HEK293 (cell line): ENCODE results near the gene KEL.
"Not testable (repeated sequence)": the region's sequence is repeated elsewhere in the genome, so short reads cannot be mapped to it uniquely, and the experiment has no call there.

Experiments used
- HOXC10 ChIP-seq: sonication (generic); formaldehyde crosslinking; IDR thresholded peaks from 2 replicates; pipeline ENCODE4 v1.8.1; 2023; ENCODE audit warnings: mild to moderate bottlenecking, missing genetic modification reagents
- MYNN ChIP-seq: fragments of 450-650 bp; formaldehyde crosslinking; IDR thresholded peaks from 2 replicates; pipeline ENCODE4 v1.5.1; 2016; ENCODE audit warnings: missing biosample characterization, missing genetic modification characterization, borderline replicate concordance
- SALL2 ChIP-seq: fragments of 450-650 bp; formaldehyde crosslinking; IDR thresholded peaks from 2 replicates; pipeline ENCODE4 v1.5.0; 2017; ENCODE audit warnings: missing biosample characterization, mild to moderate bottlenecking, missing genetic modification characterization, borderline replicate concordance
- ZNF274 ChIP-seq, 2 experiments: fragments of 200-500 bp in 1 of 2; fragments of 450-650 bp in 1 of 2; sonication (Bioruptor generic) in 1 of 2; formaldehyde crosslinking in 1 of 2; IDR thresholded peaks; 2 replicates each; pipeline versions ENCODE4 v1.5.1 to v1.6.1; 2014 to 2016; ENCODE audit warnings: borderline replicate concordance in 1 of 2, inconsistent platforms in 1 of 2, low read length in 1 of 2, missing biosample characterization in 1 of 2, missing genetic modification characterization in 1 of 2
- ZNF416 ChIP-seq: fragments of 450-650 bp; formaldehyde crosslinking; IDR thresholded peaks from 2 replicates; pipeline ENCODE4 v1.5.1; 2016; ENCODE audit warnings: missing biosample characterization, missing genetic modification characterization
- ZNF76 ChIP-seq: fragments of 450-650 bp; formaldehyde crosslinking; IDR thresholded peaks from 2 replicates; pipeline ENCODE4; 2016; ENCODE audit warnings: low read depth, missing biosample characterization, missing genetic modification characterization, borderline replicate concordance
- TF ChIP-seq, protein P1 (sequence below): fragments of 450-650 bp; formaldehyde crosslinking; optimal IDR thresholded peaks from 2 replicates; pipeline ENCODE3; 2016; ENCODE audit warnings: missing biosample characterization, mild to moderate bottlenecking, missing genetic modification characterization
- TF ChIP-seq, protein P2 (sequence below): sonication (generic); formaldehyde crosslinking; IDR thresholded peaks from 2 replicates; pipeline ENCODE4 v1.8.1; 2022; ENCODE audit warnings: mild to moderate bottlenecking, moderate library complexity, missing genetic modification reagents
- TF ChIP-seq, protein P3 (sequence below): fragments of 450-650 bp; formaldehyde crosslinking; IDR thresholded peaks from 2 replicates; pipeline ENCODE4 v1.5.1; 2016; ENCODE audit warnings: missing biosample characterization, missing genetic modification characterization
- TF ChIP-seq, protein P4 (sequence below): fragments of 450-650 bp; formaldehyde crosslinking; IDR thresholded peaks from 2 replicates; pipeline ENCODE4 v1.5.1; 2016; ENCODE audit warnings: missing biosample characterization, missing genetic modification characterization

DNA sequence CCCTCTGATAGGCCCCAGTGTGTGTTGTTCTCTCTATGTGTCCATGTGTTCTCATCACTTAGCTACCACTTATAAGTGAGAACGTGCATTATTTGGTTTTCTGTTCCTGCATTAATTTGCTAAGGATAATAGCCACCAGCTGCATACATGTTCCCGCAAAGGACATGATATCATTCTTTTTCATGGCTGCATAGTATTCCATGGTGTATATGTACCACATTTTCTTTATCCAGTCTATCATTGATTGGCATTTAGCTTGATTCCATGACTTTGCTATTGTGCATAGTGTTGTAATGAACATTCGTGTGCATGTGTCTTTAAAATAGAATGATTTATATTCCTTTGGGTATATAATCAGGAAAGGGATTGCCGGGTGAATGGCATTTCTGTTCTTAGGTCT is 16.2 kb upstream of the KEL start:
- TF ChIP-seq, protein P1, sequence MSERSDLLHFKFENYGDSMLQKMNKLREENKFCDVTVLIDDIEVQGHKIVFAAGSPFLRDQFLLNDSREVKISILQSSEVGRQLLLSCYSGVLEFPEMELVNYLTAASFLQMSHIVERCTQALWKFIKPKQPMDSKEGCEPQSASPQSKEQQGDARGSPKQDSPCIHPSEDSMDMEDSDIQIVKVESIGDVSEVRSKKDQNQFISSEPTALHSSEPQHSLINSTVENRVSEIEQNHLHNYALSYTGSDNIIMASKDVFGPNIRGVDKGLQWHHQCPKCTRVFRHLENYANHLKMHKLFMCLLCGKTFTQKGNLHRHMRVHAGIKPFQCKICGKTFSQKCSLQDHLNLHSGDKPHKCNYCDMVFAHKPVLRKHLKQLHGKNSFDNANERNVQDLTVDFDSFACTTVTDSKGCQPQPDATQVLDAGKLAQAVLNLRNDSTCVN (tag by site-specific recombination): not testable (repeated sequence)
- TF ChIP-seq, protein P2, sequence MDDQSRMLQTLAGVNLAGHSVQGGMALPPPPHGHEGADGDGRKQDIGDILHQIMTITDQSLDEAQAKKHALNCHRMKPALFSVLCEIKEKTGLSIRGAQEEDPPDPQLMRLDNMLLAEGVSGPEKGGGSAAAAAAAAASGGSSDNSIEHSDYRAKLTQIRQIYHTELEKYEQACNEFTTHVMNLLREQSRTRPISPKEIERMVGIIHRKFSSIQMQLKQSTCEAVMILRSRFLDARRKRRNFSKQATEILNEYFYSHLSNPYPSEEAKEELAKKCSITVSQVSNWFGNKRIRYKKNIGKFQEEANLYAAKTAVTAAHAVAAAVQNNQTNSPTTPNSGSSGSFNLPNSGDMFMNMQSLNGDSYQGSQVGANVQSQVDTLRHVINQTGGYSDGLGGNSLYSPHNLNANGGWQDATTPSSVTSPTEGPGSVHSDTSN (CRISPR knock-in tag): not testable (repeated sequence)
- TF ChIP-seq SALL2 (tag by site-specific recombination); ZNF416 (tag by site-specific recombination); MYNN (tag by site-specific recombination); ZNF274 (IDR thresholded peaks at IDR 0.05; ENCODE audit: low read length); ZNF274 (tag by site-specific recombination; IDR thresholded peaks at IDR 0.05; ENCODE audit: borderline replicate concordance); ZNF76; HOXC10 (CRISPR knock-in tag): not testable (repeated sequence)
- TF ChIP-seq, protein P3, sequence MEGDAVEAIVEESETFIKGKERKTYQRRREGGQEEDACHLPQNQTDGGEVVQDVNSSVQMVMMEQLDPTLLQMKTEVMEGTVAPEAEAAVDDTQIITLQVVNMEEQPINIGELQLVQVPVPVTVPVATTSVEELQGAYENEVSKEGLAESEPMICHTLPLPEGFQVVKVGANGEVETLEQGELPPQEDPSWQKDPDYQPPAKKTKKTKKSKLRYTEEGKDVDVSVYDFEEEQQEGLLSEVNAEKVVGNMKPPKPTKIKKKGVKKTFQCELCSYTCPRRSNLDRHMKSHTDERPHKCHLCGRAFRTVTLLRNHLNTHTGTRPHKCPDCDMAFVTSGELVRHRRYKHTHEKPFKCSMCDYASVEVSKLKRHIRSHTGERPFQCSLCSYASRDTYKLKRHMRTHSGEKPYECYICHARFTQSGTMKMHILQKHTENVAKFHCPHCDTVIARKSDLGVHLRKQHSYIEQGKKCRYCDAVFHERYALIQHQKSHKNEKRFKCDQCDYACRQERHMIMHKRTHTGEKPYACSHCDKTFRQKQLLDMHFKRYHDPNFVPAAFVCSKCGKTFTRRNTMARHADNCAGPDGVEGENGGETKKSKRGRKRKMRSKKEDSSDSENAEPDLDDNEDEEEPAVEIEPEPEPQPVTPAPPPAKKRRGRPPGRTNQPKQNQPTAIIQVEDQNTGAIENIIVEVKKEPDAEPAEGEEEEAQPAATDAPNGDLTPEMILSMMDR (tag by site-specific recombination): not testable (repeated sequence)
- TF ChIP-seq, protein P4, sequence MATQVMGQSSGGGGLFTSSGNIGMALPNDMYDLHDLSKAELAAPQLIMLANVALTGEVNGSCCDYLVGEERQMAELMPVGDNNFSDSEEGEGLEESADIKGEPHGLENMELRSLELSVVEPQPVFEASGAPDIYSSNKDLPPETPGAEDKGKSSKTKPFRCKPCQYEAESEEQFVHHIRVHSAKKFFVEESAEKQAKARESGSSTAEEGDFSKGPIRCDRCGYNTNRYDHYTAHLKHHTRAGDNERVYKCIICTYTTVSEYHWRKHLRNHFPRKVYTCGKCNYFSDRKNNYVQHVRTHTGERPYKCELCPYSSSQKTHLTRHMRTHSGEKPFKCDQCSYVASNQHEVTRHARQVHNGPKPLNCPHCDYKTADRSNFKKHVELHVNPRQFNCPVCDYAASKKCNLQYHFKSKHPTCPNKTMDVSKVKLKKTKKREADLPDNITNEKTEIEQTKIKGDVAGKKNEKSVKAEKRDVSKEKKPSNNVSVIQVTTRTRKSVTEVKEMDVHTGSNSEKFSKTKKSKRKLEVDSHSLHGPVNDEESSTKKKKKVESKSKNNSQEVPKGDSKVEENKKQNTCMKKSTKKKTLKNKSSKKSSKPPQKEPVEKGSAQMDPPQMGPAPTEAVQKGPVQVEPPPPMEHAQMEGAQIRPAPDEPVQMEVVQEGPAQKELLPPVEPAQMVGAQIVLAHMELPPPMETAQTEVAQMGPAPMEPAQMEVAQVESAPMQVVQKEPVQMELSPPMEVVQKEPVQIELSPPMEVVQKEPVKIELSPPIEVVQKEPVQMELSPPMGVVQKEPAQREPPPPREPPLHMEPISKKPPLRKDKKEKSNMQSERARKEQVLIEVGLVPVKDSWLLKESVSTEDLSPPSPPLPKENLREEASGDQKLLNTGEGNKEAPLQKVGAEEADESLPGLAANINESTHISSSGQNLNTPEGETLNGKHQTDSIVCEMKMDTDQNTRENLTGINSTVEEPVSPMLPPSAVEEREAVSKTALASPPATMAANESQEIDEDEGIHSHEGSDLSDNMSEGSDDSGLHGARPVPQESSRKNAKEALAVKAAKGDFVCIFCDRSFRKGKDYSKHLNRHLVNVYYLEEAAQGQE (tag by site-specific recombination): not testable (repeated sequence)
